ENCODE data around the gene TMEM208. TPM values are rescaled to one million over a fixed set of nuclear protein-coding genes. Genes with fewer than 3 reads are reported as not detected.

The TMEM208 gene
- polyA plus RNA-seq, 5 donors = 22.2 to 32.3 (median 24.8) TPM

GRCh38 chr16:67275321-67275720 is 48.4 kb downstream of the TMEM208 start:
- DNase-seq = no peak

- no peak for DNase-seq
Measured at GRCh38 chr16:67277294-67277998, 50.5 kb downstream of the TMEM208 start.

DNA sequence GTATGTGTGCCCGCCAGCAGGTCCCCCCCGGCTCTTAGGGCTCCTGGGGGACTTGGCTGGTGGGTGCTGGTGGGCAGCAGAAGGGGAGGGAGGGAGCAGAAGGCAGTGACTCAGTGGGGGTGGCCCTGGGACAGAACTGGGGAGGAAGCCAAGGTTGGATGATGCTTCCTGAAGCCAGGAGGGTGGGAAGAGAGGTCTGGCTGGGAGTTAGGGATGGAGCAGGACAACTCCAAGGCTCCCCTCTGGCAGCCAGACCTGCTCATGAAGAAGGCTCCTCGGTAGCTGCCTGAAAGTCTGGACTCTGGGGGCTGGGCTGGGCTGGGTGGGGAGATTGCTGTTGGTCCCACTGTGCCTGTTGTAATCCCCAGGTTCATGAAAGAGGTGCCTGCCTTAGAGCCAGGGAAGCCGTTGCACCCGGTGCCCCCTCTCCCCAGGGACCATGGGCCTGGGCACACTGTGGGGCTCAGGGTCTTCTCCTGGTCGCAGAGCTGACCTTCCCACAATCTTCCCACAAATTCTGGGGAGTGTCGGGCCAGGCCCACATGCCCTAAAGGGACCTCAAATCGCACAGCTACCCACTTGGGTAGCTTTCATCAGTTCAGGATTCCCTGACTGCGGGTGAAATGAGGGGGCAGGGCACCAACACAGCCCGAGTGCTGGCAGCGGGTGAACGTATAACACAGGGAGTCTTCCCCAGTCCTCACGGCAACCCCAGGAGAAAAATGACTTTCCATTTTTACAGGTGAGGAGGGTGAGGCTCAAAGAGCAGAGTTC is 51.3 kb downstream of the TMEM208 start:
- DNase-seq = no peak

Other genes starting within 250 kb of the TMEM208 start
- gene CES4A, start 238.5 kb upstream of the TMEM208 start, polyA plus RNA-seq (ENCODE audit: insufficient read depth in 1 of 5, insufficient read length in 5 of 5, low replicate concordance in 1 of 5) = 10 to 100 TPM in 1 of 5 donors, 1 to 10 TPM in 4; 6.2 to 11.9 (median 7.3) TPM
- 10 to 100 TPM; 55.5 to 65.8 (median 61.0) TPM for gene CBFB, start 198.0 kb upstream of the TMEM208 start, polyA plus RNA-seq (ENCODE audit: insufficient read depth in 1 of 5, insufficient read length in 5 of 5, low replicate concordance in 1 of 5)
- gene PHAF1, start 117.2 kb upstream of the TMEM208 start, polyA plus RNA-seq (ENCODE audit: insufficient read depth in 1 of 5, insufficient read length in 5 of 5, low replicate concordance in 1 of 5) = 10 to 100 TPM; 21.1 to 25.8 (median 23.0) TPM
- 10 to 100 TPM; 16.4 to 30.4 (median 18.7) TPM for gene B3GNT9, start 76.1 kb upstream of the TMEM208 start, polyA plus RNA-seq (ENCODE audit: insufficient read depth in 1 of 5, insufficient read length in 5 of 5, low replicate concordance in 1 of 5)
- gene TRADD, start 67.2 kb upstream of the TMEM208 start, polyA plus RNA-seq (ENCODE audit: insufficient read depth in 1 of 5, insufficient read length in 5 of 5, low replicate concordance in 1 of 5) = 10 to 100 TPM in 2 of 5 donors, 1 to 10 TPM in 3; 5.0 to 12.0 (median 7.0) TPM
- gene FBXL8, start 67.2 kb upstream of the TMEM208 start, polyA plus RNA-seq (ENCODE audit: insufficient read depth in 1 of 5, insufficient read length in 5 of 5, low replicate concordance in 1 of 5) = 1 to 10 TPM; 1.5 to 4.0 (median 3.6) TPM
- gene HSF4, start 62.4 kb upstream of the TMEM208 start, polyA plus RNA-seq (ENCODE audit: insufficient read depth in 1 of 5, insufficient read length in 5 of 5, low replicate concordance in 1 of 5) = 1 to 10 TPM; 3.6 to 5.9 (median 4.4) TPM
- 10 to 100 TPM in 4 of 5 donors, 1 to 10 TPM in 1; 9.5 to 17.9 (median 17.0) TPM for gene NOL3, start 56.6 kb upstream of the TMEM208 start, polyA plus RNA-seq (ENCODE audit: insufficient read depth in 1 of 5, insufficient read length in 5 of 5, low replicate concordance in 1 of 5)
- gene MATCAP1, start 43.2 kb upstream of the TMEM208 start, polyA plus RNA-seq (ENCODE audit: insufficient read depth in 1 of 5, insufficient read length in 5 of 5, low replicate concordance in 1 of 5) = 10 to 100 TPM; 50.9 to 64.6 (median 53.7) TPM
- gene EXOC3L1, start 37.0 kb upstream of the TMEM208 start, polyA plus RNA-seq (ENCODE audit: insufficient read depth in 1 of 5, insufficient read length in 5 of 5, low replicate concordance in 1 of 5) = 10 to 100 TPM in 2 of 5 donors, 1 to 10 TPM in 3; 7.6 to 14.8 (median 9.4) TPM
- 10 to 100 TPM; 43.8 to 70.5 (median 57.5) TPM for gene E2F4, start 35.0 kb upstream of the TMEM208 start, polyA plus RNA-seq (ENCODE audit: insufficient read depth in 1 of 5, insufficient read length in 5 of 5, low replicate concordance in 1 of 5)
- gene ELMO3, start 28.0 kb upstream of the TMEM208 start, polyA plus RNA-seq (ENCODE audit: insufficient read depth in 1 of 5, insufficient read length in 5 of 5, low replicate concordance in 1 of 5) = 10 to 100 TPM in 1 of 5 donors, 1 to 10 TPM in 4; 4.6 to 11.0 (median 6.3) TPM
- 100 to 1,000 TPM; 134 to 279 (median 182) TPM for gene FHOD1, start 20.4 kb downstream of the TMEM208 start, polyA plus RNA-seq (ENCODE audit: insufficient read depth in 1 of 5, insufficient read length in 5 of 5, low replicate concordance in 1 of 5)
- gene SLC9A5, start 21.8 kb downstream of the TMEM208 start, polyA plus RNA-seq (ENCODE audit: insufficient read depth in 1 of 5, insufficient read length in 5 of 5, low replicate concordance in 1 of 5) = 10 to 100 TPM; 15.7 to 21.1 (median 19.4) TPM
- gene PLEKHG4, start 52.4 kb downstream of the TMEM208 start, polyA plus RNA-seq (ENCODE audit: insufficient read depth in 1 of 5, insufficient read length in 5 of 5, low replicate concordance in 1 of 5) = 10 to 100 TPM; 29.1 to 38.9 (median 31.0) TPM
- gene KCTD19, start 99.6 kb downstream of the TMEM208 start, polyA plus RNA-seq (ENCODE audit: insufficient read depth in 1 of 5, insufficient read length in 5 of 5, low replicate concordance in 1 of 5) = 10 to 100 TPM in 2 of 5 donors, 1 to 10 TPM in 3; 6.5 to 10.3 (median 8.5) TPM
- 10 to 100 TPM; 38.8 to 67.8 (median 55.0) TPM for gene LRRC36, start 99.7 kb downstream of the TMEM208 start, polyA plus RNA-seq (ENCODE audit: insufficient read depth in 1 of 5, insufficient read length in 5 of 5, low replicate concordance in 1 of 5)
- 100 to 1,000 TPM; 284 to 468 (median 389) TPM for gene TPPP3, start 166.4 kb downstream of the TMEM208 start, polyA plus RNA-seq (ENCODE audit: insufficient read depth in 1 of 5, insufficient read length in 5 of 5, low replicate concordance in 1 of 5)
- 10 to 100 TPM; 14.7 to 28.3 (median 20.0) TPM for gene ZDHHC1, start 189.3 kb downstream of the TMEM208 start, polyA plus RNA-seq (ENCODE audit: insufficient read depth in 1 of 5, insufficient read length in 5 of 5, low replicate concordance in 1 of 5)
- gene HSD11B2, start 204.0 kb downstream of the TMEM208 start, polyA plus RNA-seq (ENCODE audit: insufficient read depth in 1 of 5, insufficient read length in 5 of 5, low replicate concordance in 1 of 5) = 10 to 100 TPM; 31.9 to 86.2 (median 58.9) TPM